A673 (cell line): ENCODE data around the gene LDB2.

Experiments
- EZH2 ChIP-seq: fragments of 200-600 bp; sonication (generic); IDR thresholded peaks from 2 replicates; pipeline ENCODE4 v1.6.1; 2017; ENCODE audit warnings: borderline replicate concordance, low read depth, mild to moderate bottlenecking, mixed read lengths, antibody characterized with exemption, low read length; ENCODE audit not compliant: poor library complexity, severe bottlenecking
- TF ChIP-seq, protein P1 (sequence below): fragments of 300-800, 200-600 bp; sonication (generic); conservative IDR thresholded peaks from 2 replicates; pipeline ENCODE4 v1.5.1; 2017; ENCODE audit warnings: low read depth, mild to moderate bottlenecking, antibody characterized with exemption, low read length, moderate library complexity, mixed read lengths

GRCh38 chr4:16577177-16577576, 321.3 kb downstream of the LDB2 start:
- TF ChIP-seq, protein P1, sequence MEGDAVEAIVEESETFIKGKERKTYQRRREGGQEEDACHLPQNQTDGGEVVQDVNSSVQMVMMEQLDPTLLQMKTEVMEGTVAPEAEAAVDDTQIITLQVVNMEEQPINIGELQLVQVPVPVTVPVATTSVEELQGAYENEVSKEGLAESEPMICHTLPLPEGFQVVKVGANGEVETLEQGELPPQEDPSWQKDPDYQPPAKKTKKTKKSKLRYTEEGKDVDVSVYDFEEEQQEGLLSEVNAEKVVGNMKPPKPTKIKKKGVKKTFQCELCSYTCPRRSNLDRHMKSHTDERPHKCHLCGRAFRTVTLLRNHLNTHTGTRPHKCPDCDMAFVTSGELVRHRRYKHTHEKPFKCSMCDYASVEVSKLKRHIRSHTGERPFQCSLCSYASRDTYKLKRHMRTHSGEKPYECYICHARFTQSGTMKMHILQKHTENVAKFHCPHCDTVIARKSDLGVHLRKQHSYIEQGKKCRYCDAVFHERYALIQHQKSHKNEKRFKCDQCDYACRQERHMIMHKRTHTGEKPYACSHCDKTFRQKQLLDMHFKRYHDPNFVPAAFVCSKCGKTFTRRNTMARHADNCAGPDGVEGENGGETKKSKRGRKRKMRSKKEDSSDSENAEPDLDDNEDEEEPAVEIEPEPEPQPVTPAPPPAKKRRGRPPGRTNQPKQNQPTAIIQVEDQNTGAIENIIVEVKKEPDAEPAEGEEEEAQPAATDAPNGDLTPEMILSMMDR: no peak
- TF ChIP-seq EZH2: no peak
